Epidermal melanocyte (primary cell): Measurements from ENCODE around the gene NHSL1.

Experiments used
- DNase-seq: peaks from one replicate; pipeline ENCODE4 v3.0.0; 2011; ENCODE audit warnings: low spot score; ENCODE audit not compliant: insufficient read length

The NHSL1 gene

GRCh38 chr6:138374230-138374629, 125.1 kb downstream of the NHSL1 start:
- DNase-seq = no peak

GRCh38 chr6:138372711-138373463, 126.4 kb downstream of the NHSL1 start:
- DNase-seq = no peak
